GM19238 (cell line): ENCODE results near the gene QSOX2.

Experiments used
- DNase-seq: peaks from one replicate; pipeline ENCODE4 v3.0.0; 2011; ENCODE audit warnings: low spot score; ENCODE audit not compliant: insufficient read length

The QSOX2 gene

GRCh38 chr9:136252846-136253245, 7.2 kb upstream of the QSOX2 start:
- DNase-seq: no peak

GRCh38 chr9:136252281-136252680, 6.7 kb upstream of the QSOX2 start:
- DNase-seq: no peak

- no peak for DNase-seq
Measured at GRCh38 chr9:136251264-136252115, 5.9 kb upstream of the QSOX2 start.

- DNase-seq: no peak
Measured at GRCh38 chr9:136250676-136251075, 5.1 kb upstream of the QSOX2 start.

- DNase-seq: no peak
Measured at GRCh38 chr9:136249877-136250559, 4.4 kb upstream of the QSOX2 start.

GRCh38 chr9:136248951-136249876, 3.6 kb upstream of the QSOX2 start:
- no peak for DNase-seq

- no peak for DNase-seq
Measured at GRCh38 chr9:136247947-136248637, 2.5 kb upstream of the QSOX2 start.

- no peak for DNase-seq
Measured at GRCh38 chr9:136247551-136247916, 1.9 kb upstream of the QSOX2 start.

- DNase-seq: no peak
Measured at GRCh38 chr9:136246849-136247550, 1.4 kb upstream of the QSOX2 start.

GRCh38 chr9:136244969-136245218, 718 bp downstream of the QSOX2 start:
- no peak for DNase-seq

GRCh38 chr9:136244122-136244968, 1.3 kb downstream of the QSOX2 start:
- DNase-seq: peak; percentile 66

- DNase-seq: no peak
Measured at GRCh38 chr9:136243631-136244030, 2.0 kb downstream of the QSOX2 start.

GRCh38 chr9:136242918-136243525, 2.6 kb downstream of the QSOX2 start:
- DNase-seq: no peak

- no peak for DNase-seq
Measured at GRCh38 chr9:136242248-136242647, 3.4 kb downstream of the QSOX2 start.

GRCh38 chr9:136241542-136241941, 4.1 kb downstream of the QSOX2 start:
- no peak for DNase-seq

- DNase-seq: no peak
Measured at GRCh38 chr9:136240941-136241340, 4.7 kb downstream of the QSOX2 start.

- peak; percentile 45 for DNase-seq
Measured at GRCh38 chr9:136239983-136240330, 5.7 kb downstream of the QSOX2 start.

GRCh38 chr9:136239135-136239982, 6.3 kb downstream of the QSOX2 start:
- no peak for DNase-seq

GRCh38 chr9:136238342-136238732, 7.3 kb downstream of the QSOX2 start:
- no peak for DNase-seq
